Measurements from ENCODE around the gene MAGI2.

The MAGI2 gene

GRCh38 chr7:77982926-77983550 is 1470.4 kb downstream of the MAGI2 start:
- no peak for TF ChIP-seq CTCF (IDR thresholded peaks at IDR 0.05; ENCODE audit: borderline replicate concordance, control extremely low read depth, extremely low read depth, insufficient read depth, missing control alignments)
- no peak for DNase-seq (ENCODE audit: low spot score)
- in situ Hi-C loops (cut with MboI; ENCODE audit: low sequenced_read_pairs, unreplicated experiment): no loop called here

GRCh38 chr7:77980087-77980713 is 1473.3 kb downstream of the MAGI2 start:
- no peak for TF ChIP-seq CTCF (IDR thresholded peaks at IDR 0.05; ENCODE audit: borderline replicate concordance, control extremely low read depth, extremely low read depth, insufficient read depth, missing control alignments)
- DNase-seq (ENCODE audit: low spot score): no peak
- in situ Hi-C loops (cut with MboI; ENCODE audit: low sequenced_read_pairs, unreplicated experiment): no loop called here

GRCh38 chr7:77979219-77979618 is 1474.2 kb downstream of the MAGI2 start:
- in situ Hi-C loops (cut with MboI; ENCODE audit: low sequenced_read_pairs, unreplicated experiment): no loop called here
- no peak for TF ChIP-seq CTCF (IDR thresholded peaks at IDR 0.05; ENCODE audit: borderline replicate concordance, control extremely low read depth, extremely low read depth, insufficient read depth, missing control alignments)
- no peak for DNase-seq (ENCODE audit: low spot score)

GRCh38 chr7:77975672-77976480 is 1477.6 kb downstream of the MAGI2 start:
- DNase-seq (ENCODE audit: low spot score): no peak
- TF ChIP-seq CTCF (IDR thresholded peaks at IDR 0.05; ENCODE audit: borderline replicate concordance, control extremely low read depth, extremely low read depth, insufficient read depth, missing control alignments): no peak
- in situ Hi-C loops (cut with MboI; ENCODE audit: low sequenced_read_pairs, unreplicated experiment): no loop called here

GRCh38 chr7:77971726-77972125 is 1481.7 kb downstream of the MAGI2 start:
- no peak for TF ChIP-seq CTCF (IDR thresholded peaks at IDR 0.05; ENCODE audit: borderline replicate concordance, control extremely low read depth, extremely low read depth, insufficient read depth, missing control alignments)
- in situ Hi-C loops (cut with MboI; ENCODE audit: low sequenced_read_pairs, unreplicated experiment): no loop called here
- no peak for DNase-seq (ENCODE audit: low spot score)

- no peak for DNase-seq (ENCODE audit: low spot score)
- TF ChIP-seq CTCF (IDR thresholded peaks at IDR 0.05; ENCODE audit: borderline replicate concordance, control extremely low read depth, extremely low read depth, insufficient read depth, missing control alignments): no peak
- in situ Hi-C loops (cut with MboI; ENCODE audit: low sequenced_read_pairs, unreplicated experiment): no loop called here
Measured at GRCh38 chr7:77967429-77967828, 1486.0 kb downstream of the MAGI2 start.

Data from GM13976 (cell line).